IPS-20b (cell line): ENCODE results near the gene CLIC3.

Experiments
- H3K27ac ChIP-seq: one replicate; pipeline ENCODE4 v1.5.1; 2013; ENCODE audit warnings: low read length
- H3K27me3 ChIP-seq: 2 replicates; pipeline ENCODE4 v1.6.1; 2013; ENCODE audit warnings: mild to moderate bottlenecking, low read length, inconsistent platforms; ENCODE audit not compliant: insufficient read depth
- H3K36me3 ChIP-seq: 2 replicates; pipeline ENCODE4 v1.6.1; 2013; ENCODE audit warnings: low read depth, mild to moderate bottlenecking, inconsistent platforms, low read length, moderate library complexity; ENCODE audit not compliant: insufficient read depth
- H3K4me1 ChIP-seq: 2 replicates; pipeline ENCODE4 v1.6.1; 2013; ENCODE audit warnings: mild to moderate bottlenecking, control low read depth, inconsistent platforms, low read length, moderate library complexity; ENCODE audit not compliant: insufficient read depth
- H3K4me3 ChIP-seq: 2 replicates; pipeline ENCODE4 v1.5.1; 2013; ENCODE audit warnings: mild to moderate bottlenecking, low read length, inconsistent platforms
- H3K9ac ChIP-seq: 2 replicates; pipeline ENCODE4 v1.6.1; 2013; ENCODE audit warnings: low read depth, mild to moderate bottlenecking, inconsistent platforms, low read length, moderate library complexity
- H3K9me3 ChIP-seq: 2 replicates; pipeline ENCODE4 v1.6.1; 2013; ENCODE audit warnings: mild to moderate bottlenecking, low read depth, low read length, inconsistent platforms; ENCODE audit not compliant: insufficient read depth

CLIC3 gene

GRCh38 chr9:136991993-136992818, 4.2 kb downstream of the CLIC3 start, which contains the start of gene PAXX:
Gene PAXX, plus strand, starts transcription at chr9:136992422. Its CDS starts 22 bp downstream, at chr9:136992444.
- H3K4me3 ChIP-seq: peak within 1 kb of the TSS; percentile 88
- peak within 1 kb of the TSS; percentile 83 for H3K9ac ChIP-seq
- peaks cover 5% of the 10 kb centered on the region; the same call in 1 of the 2 replicates for H3K36me3 ChIP-seq
- H3K9me3 ChIP-seq: no peaks in the 10 kb centered on the region
- peaks cover 16% of the 10 kb centered on the region for H3K27me3 ChIP-seq
- no peak within 1 kb of the TSS for H3K27ac ChIP-seq
- H3K4me1 ChIP-seq: no peaks in the 10 kb centered on the region; the same call in 1 of the 2 replicates

- no peaks in the 10 kb centered on the region for H3K4me1 ChIP-seq
- H3K9ac ChIP-seq: no peak overlapping the region
- peaks cover 32% of the 10 kb centered on the region for H3K27me3 ChIP-seq
- no peak overlapping the region for H3K4me3 ChIP-seq
- no peak overlapping the region for H3K27ac ChIP-seq
- H3K9me3 ChIP-seq: no peaks in the 10 kb centered on the region
- H3K36me3 ChIP-seq: peaks cover 5% of the 10 kb centered on the region; the same call in 1 of the 2 replicates
Observed at GRCh38 chr9:136990242-136990911, 6.0 kb downstream of the CLIC3 start.

DNA sequence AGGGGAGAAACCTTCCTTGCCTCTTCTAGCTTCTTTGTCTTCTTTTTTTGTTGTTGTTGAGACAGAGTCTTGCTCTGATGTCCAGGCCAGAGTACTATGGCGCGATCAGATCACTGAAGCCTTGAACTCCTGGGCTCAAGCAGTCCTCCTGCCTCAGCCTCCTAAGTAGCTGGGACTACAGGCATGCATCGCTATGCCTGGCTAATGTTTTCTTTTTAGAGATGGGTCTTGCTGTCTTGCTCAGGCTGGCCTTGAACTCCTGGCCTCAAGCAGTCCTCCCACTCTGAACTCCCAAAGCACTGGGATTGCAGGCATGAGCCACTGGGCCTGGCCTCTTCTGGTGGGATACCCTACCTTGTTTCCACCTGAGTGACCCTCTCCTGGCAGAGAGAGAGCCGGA, 7.5 kb downstream of the CLIC3 start:
- H3K9ac ChIP-seq: no peak overlapping the region
- no peak overlapping the region for H3K27ac ChIP-seq
- peaks cover 2% of the 10 kb centered on the region; the same call in 1 of the 2 replicates for H3K36me3 ChIP-seq
- H3K9me3 ChIP-seq: no peaks in the 10 kb centered on the region
- H3K4me3 ChIP-seq: no peak overlapping the region
- no peaks in the 10 kb centered on the region for H3K4me1 ChIP-seq
- H3K27me3 ChIP-seq: peaks cover 47% of the 10 kb centered on the region

- no peaks in the 10 kb centered on the region for H3K9me3 ChIP-seq
- H3K36me3 ChIP-seq: no peaks in the 10 kb centered on the region
- peaks cover 45% of the 10 kb centered on the region for H3K27me3 ChIP-seq
- H3K27ac ChIP-seq: no peak overlapping the region
- no peaks in the 10 kb centered on the region for H3K4me1 ChIP-seq
- H3K4me3 ChIP-seq: no peak overlapping the region; the same call in 1 of the 2 replicates
- no peak overlapping the region for H3K9ac ChIP-seq
Observed at GRCh38 chr9:136985853-136986252, 10.5 kb downstream of the CLIC3 start.

GRCh38 chr9:136985027-136985602, 11.3 kb downstream of the CLIC3 start:
- no peaks in the 10 kb centered on the region for H3K4me1 ChIP-seq
- no peak overlapping the region for H3K27ac ChIP-seq
- H3K9me3 ChIP-seq: no peaks in the 10 kb centered on the region
- peak overlapping the region; percentile 45; the same call in 1 of the 2 replicates for H3K4me3 ChIP-seq
- H3K9ac ChIP-seq: no peak overlapping the region
- no peaks in the 10 kb centered on the region for H3K36me3 ChIP-seq
- H3K27me3 ChIP-seq: peaks cover 37% of the 10 kb centered on the region

DNA sequence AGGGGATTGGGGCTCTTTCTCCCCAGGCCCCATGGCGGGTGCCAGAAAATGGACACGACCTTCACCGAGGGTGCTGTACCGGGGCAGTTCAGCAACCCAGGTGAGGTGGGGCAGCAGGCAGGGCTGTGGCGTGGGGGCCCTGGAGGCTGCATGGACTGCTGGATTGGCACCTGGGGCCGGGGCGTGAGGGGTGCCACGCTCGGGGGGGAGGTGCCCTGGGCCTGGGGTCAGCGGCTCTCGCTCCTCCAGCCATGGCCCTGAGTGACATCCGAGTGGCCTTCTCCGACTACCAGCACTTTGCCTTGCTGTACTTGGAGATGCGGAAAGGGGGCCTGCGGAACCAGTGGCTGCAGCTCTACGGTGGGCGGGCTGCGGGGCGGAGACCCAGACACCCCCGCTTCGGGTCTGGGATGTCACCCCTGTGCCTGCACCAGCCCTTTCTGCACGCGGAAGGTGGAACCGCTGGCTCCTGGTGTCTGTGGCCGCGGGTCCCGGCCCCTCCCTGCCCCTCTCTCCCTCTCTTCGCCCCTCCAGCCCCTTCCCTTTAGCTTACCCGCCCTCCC, 11.8 kb downstream of the CLIC3 start:
- Histone ChIP-seq H3K9me3 (no peaks in the 10 kb centered on the region), H3K27me3 (peaks cover 37% of the 10 kb centered on the region), H3K36me3 (no peaks in the 10 kb centered on the region), H3K4me1 (no peaks in the 10 kb centered on the region), H3K9ac (no peak overlapping the region), H3K4me3 (peak overlapping the region; percentile 45; the same call in 1 of the 2 replicates), H3K27ac (no peak overlapping the region)

GRCh38 chr9:136983656-136984314, 12.6 kb downstream of the CLIC3 start:
- Histone ChIP-seq H3K36me3 (no peaks in the 10 kb centered on the region), H3K9ac (no peak overlapping the region), H3K9me3 (no peaks in the 10 kb centered on the region), H3K27ac (no peak overlapping the region), H3K4me1 (no peaks in the 10 kb centered on the region; the same call in 1 of the 2 replicates), H3K27me3 (peaks cover 37% of the 10 kb centered on the region), H3K4me3 (no peak overlapping the region)

GRCh38 chr9:136983167-136983566, 13.2 kb downstream of the CLIC3 start:
- H3K27ac ChIP-seq: no peak overlapping the region
- no peaks in the 10 kb centered on the region for H3K9me3 ChIP-seq
- H3K4me1 ChIP-seq: no peaks in the 10 kb centered on the region; the same call in 1 of the 2 replicates
- H3K4me3 ChIP-seq: no peak overlapping the region
- peaks cover 37% of the 10 kb centered on the region for H3K27me3 ChIP-seq
- no peak overlapping the region for H3K9ac ChIP-seq
- H3K36me3 ChIP-seq: no peaks in the 10 kb centered on the region

GRCh38 chr9:136982232-136983051, 13.9 kb downstream of the CLIC3 start, which contains the start of gene LCNL1:
Gene LCNL1, plus strand, starts transcription at chr9:136982993. Its CDS starts 594 bp downstream, at chr9:136983587.
- Histone ChIP-seq H3K27ac (no peak within 1 kb of the TSS), H3K36me3 (no peaks in the 10 kb centered on the region), H3K4me1 (no peaks in the 10 kb centered on the region; the same call in 1 of the 2 replicates), H3K27me3 (peaks cover 41% of the 10 kb centered on the region), H3K4me3 (no peak within 1 kb of the TSS), H3K9me3 (no peaks in the 10 kb centered on the region), H3K9ac (no peak within 1 kb of the TSS)

DNA sequence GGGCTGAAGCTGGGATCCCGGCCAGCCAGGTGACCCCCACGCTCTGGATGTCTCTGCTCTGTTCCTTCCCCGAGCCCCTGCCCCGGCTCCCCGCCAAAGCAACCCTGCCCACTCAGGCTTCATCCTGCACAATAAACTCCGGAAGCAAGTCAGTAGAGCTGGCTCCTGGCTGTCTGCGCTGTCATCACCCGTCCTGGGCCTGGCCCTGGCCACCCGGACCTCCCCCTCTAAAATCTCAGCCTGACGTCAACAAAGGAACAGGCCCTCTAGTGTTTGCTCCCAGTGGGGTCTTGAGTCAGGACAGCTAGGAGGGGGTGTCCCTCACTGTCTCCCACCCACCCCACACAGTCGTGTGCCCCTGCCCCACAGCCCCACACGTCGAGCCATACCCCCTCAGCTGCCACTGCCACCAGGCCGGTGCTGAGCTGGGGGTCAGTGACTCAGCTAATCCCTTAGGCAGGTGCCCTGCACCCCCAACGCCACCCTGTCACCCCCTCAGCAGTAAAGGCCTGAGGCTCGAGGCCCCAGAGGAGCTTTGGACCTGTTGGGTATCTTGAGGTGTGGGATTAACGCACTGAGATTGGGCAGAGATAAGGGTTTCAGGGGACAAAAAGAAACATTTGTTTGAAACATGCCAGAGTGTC, 14.7 kb downstream of the CLIC3 start:
- no peaks in the 10 kb centered on the region; the same call in 1 of the 2 replicates for H3K4me1 ChIP-seq
- H3K27ac ChIP-seq: no peak overlapping the region
- H3K4me3 ChIP-seq: no peak overlapping the region
- H3K9me3 ChIP-seq: no peaks in the 10 kb centered on the region
- H3K9ac ChIP-seq: no peak overlapping the region
- no peaks in the 10 kb centered on the region for H3K36me3 ChIP-seq
- peaks cover 43% of the 10 kb centered on the region for H3K27me3 ChIP-seq
